GM19238 (cell line): Measurements from ENCODE around the gene TMEM134.

ENCODE experiments used
- DNase-seq: peaks from one replicate; pipeline ENCODE4 v3.0.0; 2011; ENCODE audit warnings: low spot score; ENCODE audit not compliant: insufficient read length

The TMEM134 gene

DNA sequence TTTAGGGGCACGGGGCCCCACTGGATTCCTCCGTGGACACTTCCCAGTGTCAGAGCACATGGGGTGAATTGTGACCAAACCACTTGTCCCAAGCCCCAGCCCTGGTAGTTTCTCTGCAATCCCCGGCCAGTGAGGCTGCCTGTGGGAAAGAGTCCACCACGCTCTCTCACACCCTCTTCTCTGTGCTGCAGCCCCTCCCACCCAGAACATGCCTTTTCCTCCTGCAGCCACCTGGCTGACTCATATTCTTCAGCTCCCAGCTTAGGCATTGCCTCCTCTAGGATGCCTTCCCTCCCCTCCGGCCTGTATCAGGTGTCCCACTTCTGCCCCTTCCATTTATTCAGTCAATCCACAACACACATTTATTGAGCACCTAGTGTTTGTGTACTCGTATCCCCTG is 46.2 kb downstream of the TMEM134 start:
- DNase-seq = no peak

DNA sequence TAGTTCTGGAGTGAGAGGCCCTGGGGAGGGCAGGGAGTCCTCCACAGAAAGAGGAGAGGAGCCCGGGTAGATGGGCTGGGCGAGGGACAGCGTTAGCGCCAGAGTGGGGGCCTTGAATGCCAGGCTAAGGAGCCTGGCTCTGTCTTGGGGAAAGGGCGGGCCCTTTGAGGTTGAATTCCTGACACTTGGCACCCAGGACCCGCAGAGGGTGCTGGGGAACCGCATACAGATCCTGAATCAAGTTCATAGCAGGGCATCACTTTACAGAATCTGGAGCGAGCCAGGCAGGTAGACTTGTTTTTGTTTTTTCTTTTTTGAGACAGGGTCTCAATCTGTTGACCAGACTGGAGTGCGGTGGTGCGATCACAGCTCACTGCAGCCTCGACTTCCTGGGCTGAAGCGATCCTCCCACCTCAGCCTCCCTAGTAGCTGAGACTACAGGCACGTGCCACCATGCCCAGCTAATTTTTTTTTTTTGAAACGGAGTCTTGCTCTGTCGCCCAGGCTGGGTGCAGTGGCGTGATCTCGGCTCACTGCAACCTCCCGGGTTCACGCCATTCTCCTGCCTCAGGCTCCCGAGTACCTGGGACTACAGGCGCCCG is 47.5 kb downstream of the TMEM134 start:
- no peak for DNase-seq

DNA sequence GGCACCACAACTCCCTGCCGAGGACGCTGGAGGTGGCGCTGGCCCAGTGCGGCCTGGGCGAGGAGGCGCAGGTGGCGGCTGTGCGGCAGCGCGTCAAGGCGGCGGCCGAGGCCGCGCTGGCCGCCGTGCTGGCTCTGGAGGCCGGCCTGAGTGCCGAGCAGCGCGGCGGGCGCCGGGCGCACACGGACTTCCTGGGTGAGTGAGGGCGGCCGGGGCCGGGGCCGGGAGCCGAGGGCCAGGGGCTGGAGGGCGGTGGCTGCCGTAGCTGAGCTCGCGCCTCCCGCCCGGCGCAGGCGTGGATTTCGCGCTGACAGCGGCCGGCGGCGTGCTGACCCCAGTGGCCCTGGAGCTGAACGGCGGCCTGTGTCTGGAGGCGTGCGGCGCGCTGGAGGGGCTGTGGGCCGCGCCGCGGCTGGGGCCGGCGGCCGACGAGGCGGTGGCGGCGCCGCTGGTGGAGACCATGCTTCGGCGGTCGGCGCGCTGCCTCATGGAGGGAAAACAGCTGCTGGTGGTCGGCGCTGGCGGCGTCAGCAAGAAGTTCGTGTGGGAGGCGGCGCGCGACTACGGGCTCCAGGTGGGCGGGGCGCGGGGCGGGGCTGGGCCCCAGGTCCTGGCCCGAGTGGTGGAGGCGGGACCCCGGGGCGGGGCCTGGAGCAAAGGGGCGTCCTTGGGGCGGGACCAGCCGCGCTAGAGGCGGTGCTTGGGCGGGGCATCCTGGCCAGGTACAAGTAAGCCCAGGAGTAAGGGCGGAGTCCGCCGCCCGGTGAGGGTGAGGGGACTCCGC is 48.2 kb downstream of the TMEM134 start:
- DNase-seq = peak; percentile 99

DNA sequence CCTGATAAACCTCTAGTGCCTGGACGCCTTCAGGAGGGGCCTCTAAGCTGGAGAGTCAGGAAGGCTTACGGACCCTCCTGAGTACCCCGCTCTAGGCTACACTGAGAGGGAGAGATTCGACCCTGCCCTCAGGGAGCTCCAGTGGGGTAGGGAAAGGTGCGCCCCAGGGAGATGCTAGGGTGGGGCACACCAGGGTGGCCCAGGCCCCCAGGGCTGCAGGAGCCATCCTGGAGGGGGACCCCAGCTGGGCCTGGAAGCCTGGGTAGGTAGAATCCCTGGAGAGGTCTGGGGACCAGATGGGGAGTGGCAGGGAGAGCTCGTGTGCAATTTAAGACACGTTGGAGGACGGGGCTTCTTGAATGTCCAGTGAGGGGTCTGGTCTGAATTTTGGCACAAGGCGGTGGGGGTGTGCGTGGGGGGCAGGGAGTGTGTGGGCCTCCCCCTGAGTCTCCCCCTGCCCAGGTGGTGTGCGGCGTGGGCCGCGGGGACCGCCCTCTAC is 48.9 kb downstream of the TMEM134 start:
- no peak for DNase-seq

DNA sequence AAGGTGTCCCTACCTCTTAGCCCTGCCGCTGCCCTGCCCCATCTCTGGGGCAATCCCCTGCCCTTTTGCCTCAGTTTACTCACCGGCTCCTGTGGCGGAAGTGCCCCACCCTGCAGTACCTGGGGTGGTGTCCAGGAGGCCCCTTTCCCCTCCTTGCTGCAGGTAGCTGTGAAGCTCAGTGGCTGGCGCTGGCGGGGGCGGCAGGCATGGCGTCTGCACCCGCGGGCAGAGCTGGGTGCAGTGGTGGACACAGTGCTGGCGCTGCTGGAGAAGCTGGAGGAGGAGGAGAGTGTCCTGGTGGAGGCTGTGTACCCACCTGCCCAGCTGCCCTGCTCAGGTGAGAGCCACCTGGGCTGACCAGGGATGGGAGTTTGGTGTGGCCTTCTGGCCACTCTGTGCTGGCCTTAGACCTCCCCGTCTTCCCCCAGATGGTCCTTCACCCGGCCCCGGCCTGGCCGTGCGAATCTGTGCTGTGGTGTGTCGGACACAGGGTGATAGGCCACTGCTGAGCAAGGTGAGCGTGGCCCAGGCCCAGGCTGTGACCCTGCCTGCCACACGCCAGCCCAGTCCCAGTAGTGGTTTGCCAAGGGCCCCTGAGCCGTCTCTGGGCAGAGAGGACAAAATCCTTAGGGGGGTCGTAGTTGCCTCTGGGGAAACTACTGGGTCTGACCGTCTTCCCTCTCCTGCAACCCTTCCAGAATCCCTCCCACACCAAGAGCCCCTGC is 49.6 kb downstream of the TMEM134 start:
- DNase-seq = no peak

DNA sequence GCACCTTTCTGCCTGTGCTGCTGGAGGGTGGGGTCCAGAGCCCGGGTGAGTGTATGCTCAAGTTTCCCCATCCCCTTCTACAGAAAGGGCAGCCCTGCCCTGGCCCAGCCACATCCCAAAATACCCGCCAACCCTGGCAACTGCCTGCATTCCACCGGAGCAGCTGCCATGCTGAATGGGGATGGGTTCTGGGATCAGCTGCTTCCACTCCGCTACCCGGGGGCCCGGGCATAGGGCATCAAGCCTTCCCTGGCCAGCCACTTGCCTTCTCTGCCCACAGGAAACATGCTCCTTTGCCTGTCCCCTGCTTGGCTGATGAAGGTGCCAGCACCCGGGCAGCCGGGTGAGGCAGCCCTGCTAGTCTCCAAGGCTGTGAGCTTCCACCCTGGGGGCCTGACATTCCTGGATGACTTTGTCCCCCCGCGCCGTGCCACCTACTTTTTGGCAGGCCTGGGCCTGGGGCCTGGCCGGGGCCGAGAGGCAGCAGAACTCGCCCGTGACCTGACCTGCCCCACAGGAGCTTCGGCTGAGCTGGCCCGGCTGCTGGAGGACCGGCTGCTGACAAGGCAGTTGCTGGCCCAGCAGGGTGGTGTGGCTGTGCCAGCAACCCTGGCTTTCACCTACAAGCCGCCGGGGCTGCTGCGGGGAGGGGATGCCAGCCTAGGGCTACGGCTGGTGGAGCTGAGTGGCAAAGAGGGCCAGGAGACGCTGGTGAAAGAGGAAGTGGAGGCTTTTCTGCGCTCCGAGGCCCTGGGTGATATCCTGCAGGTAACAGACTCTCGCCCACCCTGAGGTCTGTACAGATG is 50.4 kb downstream of the TMEM134 start:
- no peak for DNase-seq

DNA sequence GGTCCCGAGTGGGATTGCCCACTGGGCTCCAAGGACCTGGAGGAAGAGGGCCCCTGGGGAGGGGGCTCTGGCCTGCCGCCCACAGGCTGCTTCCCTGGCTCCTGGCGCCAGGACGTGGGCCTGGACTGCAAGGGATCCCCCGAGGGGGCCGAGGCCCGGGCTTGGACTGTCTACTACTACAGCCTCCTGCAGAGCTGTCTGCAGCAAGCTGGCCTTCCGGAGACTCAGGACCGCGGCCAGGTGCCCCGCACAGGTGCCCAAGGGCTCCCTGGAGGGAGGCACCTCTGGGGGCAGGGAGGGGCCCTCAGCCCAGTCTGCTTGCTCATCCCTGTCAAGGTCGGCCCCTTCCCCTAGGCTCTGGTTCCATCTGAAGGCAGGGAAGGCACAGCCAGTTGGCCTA is 51.6 kb downstream of the TMEM134 start:
- DNase-seq = no peak

DNA sequence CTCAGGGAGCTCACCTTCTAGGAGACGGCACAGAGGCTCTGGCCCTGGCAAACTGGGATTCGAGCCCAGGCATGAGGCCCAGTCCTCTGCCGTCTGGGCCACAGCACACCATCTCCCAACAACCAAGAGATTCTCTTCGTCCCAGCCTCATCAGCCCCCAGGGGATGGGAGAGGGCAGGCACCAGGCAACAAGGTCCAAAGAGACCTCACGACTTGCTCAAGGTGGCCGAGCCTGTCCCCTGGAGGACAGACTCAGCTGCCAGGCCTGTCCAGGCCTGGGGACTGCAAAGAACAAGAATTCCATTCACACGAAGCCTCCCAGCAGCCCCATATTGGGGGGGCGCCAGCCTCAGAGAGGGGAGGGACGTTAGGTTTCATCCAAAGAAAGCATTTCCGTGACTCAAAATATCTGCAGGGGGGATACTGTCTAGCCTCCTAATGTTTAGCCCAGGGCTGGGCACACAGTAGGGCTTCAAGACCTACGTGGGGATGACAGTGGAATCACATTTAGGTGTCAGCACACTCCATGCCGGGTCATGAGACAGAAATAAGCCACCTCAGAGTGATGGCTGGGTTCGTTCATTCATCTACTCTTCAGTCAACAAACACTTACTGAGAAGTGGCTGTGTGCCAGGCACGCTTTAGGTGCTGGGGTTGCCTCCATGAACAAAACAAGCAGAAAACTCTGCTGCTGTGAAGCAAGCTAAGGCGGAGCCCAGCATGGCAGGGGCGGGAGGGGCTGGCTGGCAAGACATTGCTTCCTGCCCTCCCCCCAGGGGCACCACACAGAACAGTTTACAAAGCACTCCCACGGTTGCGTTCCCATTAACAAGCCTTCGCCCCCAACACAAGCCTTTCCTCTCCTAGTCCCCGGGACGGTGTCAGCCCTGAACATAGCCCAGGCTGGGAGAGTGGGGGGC is 52.4 kb downstream of the TMEM134 start:
- no peak for DNase-seq

DNA sequence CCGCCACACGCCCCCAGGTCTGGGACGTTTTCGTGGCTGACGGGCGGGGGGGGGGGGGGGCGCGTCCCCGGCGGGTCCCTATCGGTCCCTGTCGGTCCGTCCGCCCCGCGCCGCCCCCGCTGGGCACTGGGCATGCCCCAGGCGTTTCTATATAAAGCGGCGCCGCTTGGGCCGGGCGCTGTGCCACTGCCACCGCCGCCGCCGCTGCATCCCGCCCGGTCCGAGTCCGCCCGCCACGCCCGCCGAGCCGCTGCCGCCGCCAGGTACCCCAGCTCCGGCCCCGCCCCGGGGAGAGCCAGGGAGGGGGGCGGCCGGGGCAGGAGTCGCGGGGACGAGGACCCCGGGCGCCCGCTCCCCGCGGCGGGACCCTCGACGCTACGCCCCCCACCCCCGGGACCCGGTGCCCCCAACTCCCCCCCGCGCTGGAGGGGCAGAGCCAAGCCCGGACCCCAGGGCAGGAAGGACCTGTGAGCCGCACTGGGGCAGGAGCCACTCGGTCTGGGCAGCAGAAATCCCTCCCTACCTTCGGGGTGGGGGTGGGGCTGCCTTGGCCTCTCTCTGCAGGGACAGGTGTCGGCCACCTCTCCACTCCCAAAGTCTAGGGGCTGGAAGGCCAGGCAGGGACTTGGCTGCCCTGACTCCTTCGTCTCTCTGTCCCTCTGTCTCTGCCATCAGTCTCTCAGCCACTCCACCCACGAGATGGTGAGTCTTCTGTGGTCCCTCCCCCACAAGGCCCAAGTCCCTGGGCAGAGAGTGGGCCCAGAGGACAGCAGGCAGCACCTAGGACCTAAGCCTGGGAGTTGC is 53.3 kb downstream of the TMEM134 start, which contains the start of gene CARNS1:
Gene CARNS1 (plus strand): TSS at position 178 of the 804 bp plus-strand sequence. CDS start 522 bp downstream, at position 700.
- DNase-seq = no peak

DNA sequence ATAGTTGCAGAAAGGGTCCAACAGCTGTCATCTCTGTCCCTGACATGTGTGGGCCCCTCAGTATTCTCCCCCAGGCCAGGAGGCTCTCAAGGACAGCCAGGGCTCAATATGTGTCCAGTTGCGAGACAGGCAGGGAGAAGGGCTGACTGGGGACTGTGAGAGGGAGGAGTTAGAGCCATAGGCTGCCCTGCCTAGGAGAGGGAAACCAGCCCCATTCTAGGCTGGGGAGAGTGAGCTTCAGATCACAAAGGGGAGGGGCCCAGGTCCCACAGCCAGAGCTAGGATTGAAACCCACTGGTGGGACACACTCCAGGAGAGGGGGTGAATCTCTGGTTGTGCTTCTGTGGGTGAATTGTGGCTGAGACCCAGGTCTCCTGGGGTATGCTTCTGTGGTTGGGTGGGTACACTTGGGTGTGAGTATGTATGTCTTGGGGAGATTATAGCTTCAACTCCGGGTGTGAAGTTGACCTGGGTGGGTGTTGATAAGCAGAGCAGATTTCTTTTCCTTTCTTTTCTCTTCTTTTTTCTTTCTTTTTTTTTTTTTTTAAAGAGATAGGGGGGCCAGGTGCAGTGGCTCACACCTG is 55.7 kb downstream of the TMEM134 start:
- DNase-seq = no peak

DNA sequence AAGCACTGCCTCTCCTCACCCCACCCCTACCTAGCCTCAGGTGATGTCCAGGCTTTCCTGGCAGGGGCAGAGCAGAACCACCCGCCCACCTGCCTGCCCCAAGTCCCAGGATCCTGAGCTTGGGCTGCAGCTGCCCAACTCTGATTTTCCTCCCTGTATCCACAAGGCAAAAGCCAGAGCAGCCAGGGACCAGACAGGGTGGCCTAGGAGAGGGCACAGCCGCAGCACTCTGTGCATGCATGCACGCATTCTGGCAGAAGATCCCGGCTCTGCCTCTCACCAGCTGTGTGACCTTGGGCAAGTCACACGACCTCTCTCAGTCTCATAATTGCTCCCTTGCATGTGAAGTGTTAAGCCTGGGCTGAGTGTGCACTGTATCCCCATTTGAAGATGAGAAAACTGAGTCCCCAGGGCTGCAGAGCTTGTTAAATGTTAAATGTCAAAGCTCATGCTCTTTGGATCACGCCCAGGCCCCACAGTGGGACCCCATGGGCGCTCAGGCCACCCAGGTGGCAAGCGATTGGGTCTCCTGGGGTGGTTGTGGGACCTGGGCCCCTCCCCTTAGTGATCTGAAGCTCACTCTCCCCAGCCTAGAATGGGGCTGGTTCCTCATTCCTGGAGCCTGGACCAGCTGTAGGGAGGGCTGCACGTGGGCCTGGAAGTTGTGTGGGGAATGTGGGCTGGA is 56.4 kb downstream of the TMEM134 start:
- DNase-seq = no peak

DNA sequence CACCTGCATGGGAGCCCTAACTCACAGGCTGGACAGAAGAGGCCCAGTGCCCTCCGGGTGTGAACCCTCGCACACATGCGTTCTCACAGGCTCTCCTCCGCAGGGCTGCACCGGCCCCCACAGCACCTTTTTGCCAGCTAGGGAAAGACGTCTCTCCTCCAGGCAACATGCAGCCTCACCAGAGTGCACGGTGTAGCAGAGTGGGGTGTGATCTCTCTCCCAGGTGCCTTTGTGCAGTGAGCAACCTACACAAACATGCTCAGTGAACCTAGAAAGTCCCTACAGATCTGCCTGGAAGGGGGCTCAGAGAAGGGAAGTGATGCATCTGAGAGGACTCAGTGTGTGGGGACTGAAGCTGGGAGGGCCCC is 57.3 kb downstream of the TMEM134 start:
- no peak for DNase-seq
